GM23338 (cell line): Measurements from ENCODE around the gene HCLS1. TPM values are rescaled to one million over a fixed set of nuclear protein-coding genes. Genes with fewer than 3 reads are reported as not detected.
A peak's percentile ranks its signal among the peaks of the same experiment; 100 is the strongest.

Experiments used
- ATAC-seq: fragments of 200-7000 bp; cut with Tn5 transposase; 3 replicates; pipeline ENCODE4 v1.9.1; 2020
- DNase-seq: peaks from one replicate; pipeline ENCODE4 v3.0.0-alpha.2; 2015; ENCODE audit warnings: low spot score
- H2AFZ ChIP-seq: fragments of 200-600 bp; sonication (generic); 2 replicates; pipeline ENCODE4 v1.8.0; 2016; ENCODE audit warnings: antibody characterized with exemption, mild to moderate bottlenecking, moderate library complexity
- H3F3A ChIP-seq: fragments of 200-600 bp; sonication (generic); replicated peaks from 2 replicates; pipeline ENCODE4 v1.8.0; 2017; ENCODE audit warnings: antibody characterized with exemption, mixed run types, low read depth
- H3K27ac ChIP-seq: fragments of 200-600 bp; sonication (generic); 2 replicates; pipeline ENCODE4 v1.6.1; 2016; ENCODE audit warnings: low read depth
- H3K27me3 ChIP-seq: fragments of 200-600 bp; sonication (generic); 2 replicates; pipeline ENCODE4 v1.8.0; 2016; ENCODE audit warnings: mild to moderate bottlenecking, mixed run types, moderate library complexity; ENCODE audit not compliant: insufficient read depth
- H3K36me3 ChIP-seq: fragments of 200-600 bp; sonication (generic); 2 replicates; pipeline ENCODE4 v1.8.0; 2016; ENCODE audit warnings: mild to moderate bottlenecking; ENCODE audit not compliant: insufficient read depth
- H3K4me1 ChIP-seq: fragments of 200-600 bp; sonication (generic); 2 replicates; pipeline ENCODE4 v1.8.0; 2016; ENCODE audit warnings: mild to moderate bottlenecking, moderate library complexity; ENCODE audit not compliant: insufficient read depth
- H3K4me2 ChIP-seq: fragments of 200-600 bp; sonication (generic); 2 replicates; pipeline ENCODE4 v1.7.1; 2017; ENCODE audit warnings: mixed run types
- H3K4me3 ChIP-seq: fragments of 200-600 bp; sonication (generic); 2 replicates; pipeline ENCODE4 v1.6.1; 2016; ENCODE audit warnings: mixed run types
- H3K79me2 ChIP-seq: fragments of 200-600 bp; sonication (generic); replicated peaks from 2 replicates; pipeline ENCODE4 v1.8.0; 2017; ENCODE audit warnings: mild to moderate bottlenecking; ENCODE audit not compliant: insufficient read depth
- H3K9me2 ChIP-seq: fragments of 200-600 bp; sonication (generic); 2 replicates; pipeline ENCODE4 v1.8.0; 2017; ENCODE audit not compliant: insufficient read depth
- H4K20me1 ChIP-seq: fragments of 200-600 bp; sonication (generic); replicated peaks from 2 replicates; pipeline ENCODE4 v1.8.0; 2017; ENCODE audit warnings: mild to moderate bottlenecking; ENCODE audit not compliant: insufficient read depth
- H3K27ac Mint-ChIP-seq: 2 replicates; pipeline ENCODE4 v1.8.0; 2020; ENCODE audit warnings: inconsistent platforms, mild to moderate bottlenecking, moderate library complexity, mixed read lengths
- H3K27me3 Mint-ChIP-seq: 3 replicates; pipeline ENCODE4 v1.8.0; 2022; ENCODE audit warnings: low read depth, mild to moderate bottlenecking, moderate library complexity, mixed read lengths, inconsistent platforms; ENCODE audit not compliant: insufficient read depth, poor library complexity
- H3K36me3 Mint-ChIP-seq: 3 replicates; pipeline ENCODE4 v1.8.0; 2021; ENCODE audit warnings: low read depth, mild to moderate bottlenecking, inconsistent platforms, moderate library complexity, mixed read lengths
- H3K4me1 Mint-ChIP-seq: 3 replicates; pipeline ENCODE4 v1.8.0; 2020; ENCODE audit warnings: mild to moderate bottlenecking, inconsistent platforms, mixed read lengths
- H3K4me3 Mint-ChIP-seq: 3 replicates; pipeline ENCODE4 v1.8.0; 2021; ENCODE audit warnings: moderate library complexity, mild to moderate bottlenecking, inconsistent platforms, mixed read lengths
- H3K9me3 Mint-ChIP-seq: 3 replicates; pipeline ENCODE4 v1.8.0; 2020; ENCODE audit warnings: moderate library complexity, mild to moderate bottlenecking, inconsistent platforms, mixed read lengths
- EZH2 ChIP-seq: fragments of 200-600 bp; sonication (generic); IDR thresholded peaks from one replicate; pipeline ENCODE4 v1.8.0; 2017; ENCODE audit warnings: antibody characterized with exemption, mild to moderate bottlenecking, low read depth; ENCODE audit not compliant: unreplicated experiment
- JUNB ChIP-seq: IDR thresholded peaks from one replicate; pipeline ENCODE4 v1.6.1; 2016; ENCODE audit warnings: antibody characterized with exemption; ENCODE audit not compliant: unreplicated experiment
- NANOG ChIP-seq: IDR thresholded peaks from 2 replicates; pipeline ENCODE4 v1.6.1; 2016; ENCODE audit warnings: antibody characterized with exemption, borderline replicate concordance
- POLR2AphosphoS5 ChIP-seq: IDR thresholded peaks from 2 replicates; pipeline ENCODE4 v1.6.1; 2016; ENCODE audit warnings: antibody characterized with exemption, low read depth
- STAT1 ChIP-seq: IDR thresholded peaks from one replicate; pipeline ENCODE4 v1.6.1; 2016; ENCODE audit warnings: antibody characterized with exemption; ENCODE audit not compliant: unreplicated experiment
- ZNF114 ChIP-seq: fragments of 250-450 bp; sonication (Bioruptor Pico); IDR thresholded peaks from 2 replicates; pipeline ENCODE4 v1.5.0; 2020; ENCODE audit warnings: mild to moderate bottlenecking, moderate library complexity
- ZNF331 ChIP-seq: fragments of 250-450 bp; sonication (Bioruptor Pico); IDR thresholded peaks from 2 replicates; pipeline ENCODE4 v1.5.0; 2020; ENCODE audit warnings: low read depth, mild to moderate bottlenecking, moderate library complexity
- long read RNA-seq: library from polyadenylated mRNA; unstranded; transcript quantifications from one replicate; pipeline ENCODE4 v2.0.0, GENCODE V29; 2020; ENCODE audit not compliant: unreplicated experiment
- polyA plus RNA-seq: library from polyadenylated mRNA; unstranded; fragments of >200 nt; fragmentation: Nextera tagmentation; extraction: Ambion mirVana; gene quantifications from 2 replicates; pipeline ENCODE4 v1.2.1, GENCODE V29; 2016
- total RNA-seq: library from RNA; depleted of rRNA; stranded (reverse); fragments of >200 nt; shearing (Covaris generic); gene quantifications from 2 replicates; pipeline ENCODE4 v1.2.3, GENCODE V29; 2014; rRNA removed
- TF ChIP-seq, protein P1 (sequence below), 2 experiments: fragments of 200-600 bp in 1 of 2; sonication (generic) in 1 of 2; conservative IDR thresholded peaks; 2 replicates each; pipeline versions ENCODE4 v1.5.1 to v1.6.1; 2016 to 2017; ENCODE audit warnings: antibody characterized with exemption in 2 of 2, low read depth in 2 of 2, mild to moderate bottlenecking in 2 of 2, moderate library complexity in 1 of 2
- TF ChIP-seq, protein P2 (sequence below): IDR thresholded peaks from 2 replicates; pipeline ENCODE4 v1.6.1; 2016; ENCODE audit warnings: antibody characterized with exemption

Gene HCLS1, protein sequence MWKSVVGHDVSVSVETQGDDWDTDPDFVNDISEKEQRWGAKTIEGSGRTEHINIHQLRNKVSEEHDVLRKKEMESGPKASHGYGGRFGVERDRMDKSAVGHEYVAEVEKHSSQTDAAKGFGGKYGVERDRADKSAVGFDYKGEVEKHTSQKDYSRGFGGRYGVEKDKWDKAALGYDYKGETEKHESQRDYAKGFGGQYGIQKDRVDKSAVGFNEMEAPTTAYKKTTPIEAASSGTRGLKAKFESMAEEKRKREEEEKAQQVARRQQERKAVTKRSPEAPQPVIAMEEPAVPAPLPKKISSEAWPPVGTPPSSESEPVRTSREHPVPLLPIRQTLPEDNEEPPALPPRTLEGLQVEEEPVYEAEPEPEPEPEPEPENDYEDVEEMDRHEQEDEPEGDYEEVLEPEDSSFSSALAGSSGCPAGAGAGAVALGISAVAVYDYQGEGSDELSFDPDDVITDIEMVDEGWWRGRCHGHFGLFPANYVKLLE
- 0.66 and 0.93 TPM in 2 replicates for total RNA-seq
- polyA plus RNA-seq: 0.63 and 1.1 TPM in 2 replicates
- long read RNA-seq, partial matches to known transcripts: 0 of 2 reads
- long read RNA-seq, other reads (novel, unspliced or antisense): 0 of 2 reads

DNA sequence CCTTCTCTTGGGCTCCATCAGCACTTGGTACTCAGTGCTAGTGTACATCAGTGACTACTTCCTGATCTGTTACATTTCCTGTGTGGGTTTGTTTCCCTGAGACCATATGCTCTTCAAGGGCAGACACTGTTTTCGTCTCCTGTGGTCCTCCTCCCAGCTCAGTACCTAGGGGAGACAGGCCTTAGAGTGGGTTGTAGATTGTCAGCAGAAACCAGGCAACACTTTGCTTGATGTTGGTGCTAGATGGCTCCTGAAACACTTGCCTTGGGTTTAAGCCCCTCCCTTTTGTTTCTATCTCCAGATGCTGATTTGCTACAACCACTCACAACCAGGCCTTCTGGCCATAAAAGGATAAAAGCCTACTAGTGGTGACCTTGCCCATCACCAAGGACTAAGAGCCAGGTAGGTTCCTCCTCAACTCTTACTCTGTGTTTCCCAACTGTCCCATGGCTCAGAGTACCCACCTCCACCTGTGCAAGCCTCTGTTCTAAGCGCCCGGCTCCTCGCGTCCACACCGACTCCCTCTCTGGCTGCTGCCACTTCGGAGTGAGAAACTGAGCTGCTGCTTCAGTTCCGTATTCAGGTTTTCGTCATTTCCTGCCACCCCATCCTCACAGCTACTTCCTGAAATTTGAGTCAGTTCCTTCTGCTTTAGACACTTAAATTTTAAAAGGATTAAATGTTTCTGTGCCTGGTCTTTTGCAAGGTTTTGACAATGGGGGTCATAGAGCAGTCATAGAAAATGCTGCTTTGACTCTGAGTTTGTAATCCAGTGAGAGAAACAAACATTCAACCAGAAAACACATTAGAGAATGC, at the start of gene HCLS1:
Gene HCLS1 (minus strand): TSS at position 548 of the 816 bp plus-strand sequence. CDS start 2,556 bp downstream, outside the sequence.
- H3F3A ChIP-seq: no peaks in the 10 kb centered on the region
- peak within 1 kb of the TSS; percentile 50 for H3K27ac ChIP-seq
- H3K9me2 ChIP-seq: peaks cover 9% of the 10 kb centered on the region; the same call in 1 of the 2 replicates
- peak; percentile 63 for ATAC-seq
- H3K4me1 Mint-ChIP-seq: peaks cover 21% of the 10 kb centered on the region
- H3K9me3 Mint-ChIP-seq: no peaks in the 10 kb centered on the region; the same call in 2 of the 3 replicates
- peaks cover 3% of the 10 kb centered on the region; the same call in 1 of the 2 replicates for H3K36me3 ChIP-seq
- H3K4me2 ChIP-seq: peak within 1 kb of the TSS; percentile 5; the same call in 1 of the 2 replicates
- H3K4me3 ChIP-seq: no peak within 1 kb of the TSS
- TF ChIP-seq, protein P1, sequence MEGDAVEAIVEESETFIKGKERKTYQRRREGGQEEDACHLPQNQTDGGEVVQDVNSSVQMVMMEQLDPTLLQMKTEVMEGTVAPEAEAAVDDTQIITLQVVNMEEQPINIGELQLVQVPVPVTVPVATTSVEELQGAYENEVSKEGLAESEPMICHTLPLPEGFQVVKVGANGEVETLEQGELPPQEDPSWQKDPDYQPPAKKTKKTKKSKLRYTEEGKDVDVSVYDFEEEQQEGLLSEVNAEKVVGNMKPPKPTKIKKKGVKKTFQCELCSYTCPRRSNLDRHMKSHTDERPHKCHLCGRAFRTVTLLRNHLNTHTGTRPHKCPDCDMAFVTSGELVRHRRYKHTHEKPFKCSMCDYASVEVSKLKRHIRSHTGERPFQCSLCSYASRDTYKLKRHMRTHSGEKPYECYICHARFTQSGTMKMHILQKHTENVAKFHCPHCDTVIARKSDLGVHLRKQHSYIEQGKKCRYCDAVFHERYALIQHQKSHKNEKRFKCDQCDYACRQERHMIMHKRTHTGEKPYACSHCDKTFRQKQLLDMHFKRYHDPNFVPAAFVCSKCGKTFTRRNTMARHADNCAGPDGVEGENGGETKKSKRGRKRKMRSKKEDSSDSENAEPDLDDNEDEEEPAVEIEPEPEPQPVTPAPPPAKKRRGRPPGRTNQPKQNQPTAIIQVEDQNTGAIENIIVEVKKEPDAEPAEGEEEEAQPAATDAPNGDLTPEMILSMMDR (conservative IDR thresholded peaks at IDR 0.05; ENCODE audit: low read depth in 2 of 2): no peak
- no peak for TF ChIP-seq JUNB
- TF ChIP-seq STAT1: no peak
- TF ChIP-seq, protein P2, sequence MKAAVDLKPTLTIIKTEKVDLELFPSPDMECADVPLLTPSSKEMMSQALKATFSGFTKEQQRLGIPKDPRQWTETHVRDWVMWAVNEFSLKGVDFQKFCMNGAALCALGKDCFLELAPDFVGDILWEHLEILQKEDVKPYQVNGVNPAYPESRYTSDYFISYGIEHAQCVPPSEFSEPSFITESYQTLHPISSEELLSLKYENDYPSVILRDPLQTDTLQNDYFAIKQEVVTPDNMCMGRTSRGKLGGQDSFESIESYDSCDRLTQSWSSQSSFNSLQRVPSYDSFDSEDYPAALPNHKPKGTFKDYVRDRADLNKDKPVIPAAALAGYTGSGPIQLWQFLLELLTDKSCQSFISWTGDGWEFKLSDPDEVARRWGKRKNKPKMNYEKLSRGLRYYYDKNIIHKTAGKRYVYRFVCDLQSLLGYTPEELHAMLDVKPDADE: no peak
- TF ChIP-seq EZH2: no peak
- no peaks in the 10 kb centered on the region for H3K27me3 ChIP-seq
- H3K4me3 Mint-ChIP-seq: no peak within 1 kb of the TSS
- peak within 1 kb of the TSS; percentile 33; the same call in 1 of the 2 replicates for H3K27ac Mint-ChIP-seq
- H2AFZ ChIP-seq: no peak within 1 kb of the TSS
- peak; percentile 12 for DNase-seq
- peaks cover 14% of the 10 kb centered on the region; the same call in 2 of the 3 replicates for H3K36me3 Mint-ChIP-seq
- no peaks in the 10 kb centered on the region for H3K79me2 ChIP-seq
- H3K4me1 ChIP-seq: peaks cover 10% of the 10 kb centered on the region; the same call in 1 of the 2 replicates
- no peaks in the 10 kb centered on the region for H4K20me1 ChIP-seq
- H3K27me3 Mint-ChIP-seq: peaks cover 5% of the 10 kb centered on the region

DNA sequence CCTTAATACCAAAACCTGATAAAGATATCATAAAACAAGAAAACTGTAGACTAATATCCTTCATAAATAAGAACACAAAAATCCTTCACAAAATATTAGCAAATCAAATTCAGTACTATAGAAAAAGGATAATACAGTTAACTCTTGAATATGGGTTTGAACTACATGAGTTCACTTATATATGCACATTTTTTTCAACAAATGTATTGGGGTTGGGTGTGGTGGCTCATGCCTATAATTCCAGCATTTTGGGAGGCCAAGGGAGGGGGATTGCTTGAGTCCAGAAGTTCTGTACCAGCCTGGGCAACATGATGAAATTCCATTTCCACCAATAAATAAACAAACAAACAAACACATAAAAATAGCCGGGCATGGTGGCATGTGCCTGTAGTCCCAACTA, 49.6 kb upstream of the HCLS1 start:
- Histone ChIP-seq H3K4me2 (no peak overlapping the region), H3F3A (no peaks in the 10 kb centered on the region), H3K27ac (no peak overlapping the region), H3K4me1 (no peaks in the 10 kb centered on the region), H2AFZ (no peak overlapping the region), H3K79me2 (no peaks in the 10 kb centered on the region), H3K27me3 (no peaks in the 10 kb centered on the region), H4K20me1 (no peaks in the 10 kb centered on the region), H3K4me3 (no peak overlapping the region), H3K9me2 (no peaks in the 10 kb centered on the region), H3K36me3 (no peaks in the 10 kb centered on the region; the same call in 1 of the 2 replicates)
- H3K4me1 Mint-ChIP-seq: peaks cover 2% of the 10 kb centered on the region; the same call in 1 of the 3 replicates
- no peak for ATAC-seq
- H3K36me3 Mint-ChIP-seq: peaks cover 19% of the 10 kb centered on the region
- H3K4me3 Mint-ChIP-seq: no peak overlapping the region
- no peak for DNase-seq
- H3K9me3 Mint-ChIP-seq: no peaks in the 10 kb centered on the region
- no peaks in the 10 kb centered on the region for H3K27me3 Mint-ChIP-seq
- H3K27ac Mint-ChIP-seq: no peak overlapping the region
- TF ChIP-seq POLR2AphosphoS5 (no peak), ZNF114 (CRISPR knock-in tag) (no peak), NANOG (no peak), ZNF331 (CRISPR knock-in tag) (no peak), JUNB (no peak), STAT1 (no peak)
- TF ChIP-seq, protein P1 (conservative IDR thresholded peaks at IDR 0.05; ENCODE audit: low read depth in 2 of 2): no peak
- TF ChIP-seq, protein P2: no peak
